HEK293 (cell line): Measurements from ENCODE around the gene XPR1.

Source experiments
- HOXA7 ChIP-seq: sonication (generic); formaldehyde crosslinking; IDR thresholded peaks from 2 replicates; pipeline ENCODE4 v1.8.1; 2022; ENCODE audit warnings: missing genetic modification reagents, borderline replicate concordance
- TCF7L2 ChIP-seq: IDR thresholded peaks from 2 replicates; pipeline ENCODE4 v1.6.1; 2011; ENCODE audit warnings: low read depth, mild to moderate bottlenecking, inconsistent platforms, low read length, moderate library complexity, borderline replicate concordance
- ZNF2 ChIP-seq: fragments of 450-650 bp; formaldehyde crosslinking; IDR thresholded peaks from 2 replicates; pipeline ENCODE4 v1.5.1; 2016; ENCODE audit warnings: missing biosample characterization, missing genetic modification characterization
- ZNF274 ChIP-seq, 2 experiments: fragments of 200-500 bp in 1 of 2; fragments of 450-650 bp in 1 of 2; sonication (Bioruptor generic) in 1 of 2; formaldehyde crosslinking in 1 of 2; IDR thresholded peaks; 2 replicates each; pipeline versions ENCODE4 v1.5.1 to v1.6.1; 2014 to 2016; ENCODE audit warnings: borderline replicate concordance in 1 of 2, inconsistent platforms in 1 of 2, low read length in 1 of 2, missing biosample characterization in 1 of 2, missing genetic modification characterization in 1 of 2
- ZNF302 ChIP-seq: fragments of 450-650 bp; formaldehyde crosslinking; IDR thresholded peaks from 2 replicates; pipeline ENCODE4 v1.5.1; 2016; ENCODE audit warnings: missing biosample characterization, missing genetic modification characterization, low read depth
- ZNF37A ChIP-seq: fragments of 450-650 bp; IDR thresholded peaks from 2 replicates; pipeline ENCODE4 v1.5.1; 2018; ENCODE audit warnings: missing biosample characterization, missing genetic modification characterization
- TF ChIP-seq, protein P1 (sequence below): fragments of 450-650 bp; formaldehyde crosslinking; IDR thresholded peaks from 2 replicates; pipeline ENCODE4 v1.5.1; 2016; ENCODE audit warnings: missing biosample characterization, missing genetic modification characterization
- TF ChIP-seq, protein P2 (sequence below): fragments of 450-650 bp; formaldehyde crosslinking; conservative IDR thresholded peaks from 2 replicates; pipeline ENCODE4 v1.5.1; 2016; ENCODE audit warnings: low read depth, missing biosample characterization, missing genetic modification characterization
- TF ChIP-seq, protein P3 (sequence below): fragments of 450-650 bp; formaldehyde crosslinking; IDR thresholded peaks from 2 replicates; pipeline ENCODE4 v1.5.1; 2016; ENCODE audit warnings: missing biosample characterization, missing genetic modification characterization
- TF ChIP-seq, protein P4 (sequence below): fragments of 450-650 bp; formaldehyde crosslinking; IDR thresholded peaks from 2 replicates; pipeline ENCODE4 v1.5.1; 2017; ENCODE audit warnings: missing biosample characterization, mild to moderate bottlenecking, missing genetic modification characterization, moderate library complexity
- TF ChIP-seq, protein P5 (sequence below): fragments of 450-650 bp; formaldehyde crosslinking; IDR thresholded peaks from 2 replicates; pipeline ENCODE4 v1.5.1; 2016; ENCODE audit warnings: missing biosample characterization, missing genetic modification characterization

DNA sequence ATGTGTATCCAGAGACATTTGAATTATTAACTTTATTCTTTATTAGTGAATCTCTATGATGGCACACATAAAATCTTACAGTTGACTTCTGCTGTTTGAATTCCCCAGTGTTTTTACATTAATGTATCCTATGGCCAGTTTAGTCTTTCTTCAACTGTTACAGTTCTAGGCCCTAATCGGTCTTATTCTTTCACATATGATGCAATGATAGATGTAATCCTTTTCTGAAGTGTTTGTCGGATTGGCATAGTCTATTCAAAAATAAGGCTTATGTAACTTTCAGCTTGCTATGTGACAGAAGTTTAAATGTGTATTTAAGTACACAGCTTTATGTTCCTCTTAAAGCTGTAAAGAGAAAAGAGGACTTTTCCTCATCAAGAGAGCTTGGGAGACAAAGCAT, 254.5 kb downstream of the XPR1 start:
- TF ChIP-seq, protein P1, sequence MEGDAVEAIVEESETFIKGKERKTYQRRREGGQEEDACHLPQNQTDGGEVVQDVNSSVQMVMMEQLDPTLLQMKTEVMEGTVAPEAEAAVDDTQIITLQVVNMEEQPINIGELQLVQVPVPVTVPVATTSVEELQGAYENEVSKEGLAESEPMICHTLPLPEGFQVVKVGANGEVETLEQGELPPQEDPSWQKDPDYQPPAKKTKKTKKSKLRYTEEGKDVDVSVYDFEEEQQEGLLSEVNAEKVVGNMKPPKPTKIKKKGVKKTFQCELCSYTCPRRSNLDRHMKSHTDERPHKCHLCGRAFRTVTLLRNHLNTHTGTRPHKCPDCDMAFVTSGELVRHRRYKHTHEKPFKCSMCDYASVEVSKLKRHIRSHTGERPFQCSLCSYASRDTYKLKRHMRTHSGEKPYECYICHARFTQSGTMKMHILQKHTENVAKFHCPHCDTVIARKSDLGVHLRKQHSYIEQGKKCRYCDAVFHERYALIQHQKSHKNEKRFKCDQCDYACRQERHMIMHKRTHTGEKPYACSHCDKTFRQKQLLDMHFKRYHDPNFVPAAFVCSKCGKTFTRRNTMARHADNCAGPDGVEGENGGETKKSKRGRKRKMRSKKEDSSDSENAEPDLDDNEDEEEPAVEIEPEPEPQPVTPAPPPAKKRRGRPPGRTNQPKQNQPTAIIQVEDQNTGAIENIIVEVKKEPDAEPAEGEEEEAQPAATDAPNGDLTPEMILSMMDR (tag by site-specific recombination), result no peak
- TF ChIP-seq, protein P2, sequence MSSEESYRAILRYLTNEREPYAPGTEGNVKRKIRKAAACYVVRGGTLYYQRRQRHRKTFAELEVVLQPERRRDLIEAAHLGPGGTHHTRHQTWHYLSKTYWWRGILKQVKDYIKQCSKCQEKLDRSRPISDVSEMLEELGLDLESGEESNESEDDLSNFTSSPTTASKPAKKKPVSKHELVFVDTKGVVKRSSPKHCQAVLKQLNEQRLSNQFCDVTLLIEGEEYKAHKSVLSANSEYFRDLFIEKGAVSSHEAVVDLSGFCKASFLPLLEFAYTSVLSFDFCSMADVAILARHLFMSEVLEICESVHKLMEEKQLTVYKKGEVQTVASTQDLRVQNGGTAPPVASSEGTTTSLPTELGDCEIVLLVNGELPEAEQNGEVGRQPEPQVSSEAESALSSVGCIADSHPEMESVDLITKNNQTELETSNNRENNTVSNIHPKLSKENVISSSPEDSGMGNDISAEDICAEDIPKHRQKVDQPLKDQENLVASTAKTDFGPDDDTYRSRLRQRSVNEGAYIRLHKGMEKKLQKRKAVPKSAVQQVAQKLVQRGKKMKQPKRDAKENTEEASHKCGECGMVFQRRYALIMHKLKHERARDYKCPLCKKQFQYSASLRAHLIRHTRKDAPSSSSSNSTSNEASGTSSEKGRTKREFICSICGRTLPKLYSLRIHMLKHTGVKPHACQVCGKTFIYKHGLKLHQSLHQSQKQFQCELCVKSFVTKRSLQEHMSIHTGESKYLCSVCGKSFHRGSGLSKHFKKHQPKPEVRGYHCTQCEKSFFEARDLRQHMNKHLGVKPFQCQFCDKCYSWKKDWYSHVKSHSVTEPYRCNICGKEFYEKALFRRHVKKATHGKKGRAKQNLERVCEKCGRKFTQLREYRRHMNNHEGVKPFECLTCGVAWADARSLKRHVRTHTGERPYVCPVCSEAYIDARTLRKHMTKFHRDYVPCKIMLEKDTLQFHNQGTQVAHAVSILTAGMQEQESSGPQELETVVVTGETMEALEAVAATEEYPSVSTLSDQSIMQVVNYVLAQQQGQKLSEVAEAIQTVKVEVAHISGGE (tag by site-specific recombination), result no peak
- TF ChIP-seq ZNF37A (no peak), HOXA7 (CRISPR knock-in tag) (no peak), ZNF274 (IDR thresholded peaks at IDR 0.05; ENCODE audit: low read length) (no peak), ZNF274 (tag by site-specific recombination; IDR thresholded peaks at IDR 0.05; ENCODE audit: borderline replicate concordance) (no peak), ZNF2 (tag by site-specific recombination) (no peak), ZNF302 (no peak), TCF7L2 (no peak)
- TF ChIP-seq, protein P3, sequence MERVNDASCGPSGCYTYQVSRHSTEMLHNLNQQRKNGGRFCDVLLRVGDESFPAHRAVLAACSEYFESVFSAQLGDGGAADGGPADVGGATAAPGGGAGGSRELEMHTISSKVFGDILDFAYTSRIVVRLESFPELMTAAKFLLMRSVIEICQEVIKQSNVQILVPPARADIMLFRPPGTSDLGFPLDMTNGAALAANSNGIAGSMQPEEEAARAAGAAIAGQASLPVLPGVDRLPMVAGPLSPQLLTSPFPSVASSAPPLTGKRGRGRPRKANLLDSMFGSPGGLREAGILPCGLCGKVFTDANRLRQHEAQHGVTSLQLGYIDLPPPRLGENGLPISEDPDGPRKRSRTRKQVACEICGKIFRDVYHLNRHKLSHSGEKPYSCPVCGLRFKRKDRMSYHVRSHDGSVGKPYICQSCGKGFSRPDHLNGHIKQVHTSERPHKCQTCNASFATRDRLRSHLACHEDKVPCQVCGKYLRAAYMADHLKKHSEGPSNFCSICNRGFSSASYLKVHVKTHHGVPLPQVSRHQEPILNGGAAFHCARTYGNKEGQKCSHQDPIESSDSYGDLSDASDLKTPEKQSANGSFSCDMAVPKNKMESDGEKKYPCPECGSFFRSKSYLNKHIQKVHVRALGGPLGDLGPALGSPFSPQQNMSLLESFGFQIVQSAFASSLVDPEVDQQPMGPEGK (tag by site-specific recombination), result no peak
- TF ChIP-seq, protein P4, sequence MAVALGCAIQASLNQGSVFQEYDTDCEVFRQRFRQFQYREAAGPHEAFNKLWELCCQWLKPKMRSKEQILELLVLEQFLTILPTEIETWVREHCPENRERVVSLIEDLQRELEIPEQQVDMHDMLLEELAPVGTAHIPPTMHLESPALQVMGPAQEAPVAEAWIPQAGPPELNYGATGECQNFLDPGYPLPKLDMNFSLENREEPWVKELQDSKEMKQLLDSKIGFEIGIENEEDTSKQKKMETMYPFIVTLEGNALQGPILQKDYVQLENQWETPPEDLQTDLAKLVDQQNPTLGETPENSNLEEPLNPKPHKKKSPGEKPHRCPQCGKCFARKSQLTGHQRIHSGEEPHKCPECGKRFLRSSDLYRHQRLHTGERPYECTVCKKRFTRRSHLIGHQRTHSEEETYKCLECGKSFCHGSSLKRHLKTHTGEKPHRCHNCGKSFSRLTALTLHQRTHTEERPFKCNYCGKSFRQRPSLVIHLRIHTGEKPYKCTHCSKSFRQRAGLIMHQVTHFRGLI (tag by site-specific recombination), result no peak
- TF ChIP-seq, protein P5, sequence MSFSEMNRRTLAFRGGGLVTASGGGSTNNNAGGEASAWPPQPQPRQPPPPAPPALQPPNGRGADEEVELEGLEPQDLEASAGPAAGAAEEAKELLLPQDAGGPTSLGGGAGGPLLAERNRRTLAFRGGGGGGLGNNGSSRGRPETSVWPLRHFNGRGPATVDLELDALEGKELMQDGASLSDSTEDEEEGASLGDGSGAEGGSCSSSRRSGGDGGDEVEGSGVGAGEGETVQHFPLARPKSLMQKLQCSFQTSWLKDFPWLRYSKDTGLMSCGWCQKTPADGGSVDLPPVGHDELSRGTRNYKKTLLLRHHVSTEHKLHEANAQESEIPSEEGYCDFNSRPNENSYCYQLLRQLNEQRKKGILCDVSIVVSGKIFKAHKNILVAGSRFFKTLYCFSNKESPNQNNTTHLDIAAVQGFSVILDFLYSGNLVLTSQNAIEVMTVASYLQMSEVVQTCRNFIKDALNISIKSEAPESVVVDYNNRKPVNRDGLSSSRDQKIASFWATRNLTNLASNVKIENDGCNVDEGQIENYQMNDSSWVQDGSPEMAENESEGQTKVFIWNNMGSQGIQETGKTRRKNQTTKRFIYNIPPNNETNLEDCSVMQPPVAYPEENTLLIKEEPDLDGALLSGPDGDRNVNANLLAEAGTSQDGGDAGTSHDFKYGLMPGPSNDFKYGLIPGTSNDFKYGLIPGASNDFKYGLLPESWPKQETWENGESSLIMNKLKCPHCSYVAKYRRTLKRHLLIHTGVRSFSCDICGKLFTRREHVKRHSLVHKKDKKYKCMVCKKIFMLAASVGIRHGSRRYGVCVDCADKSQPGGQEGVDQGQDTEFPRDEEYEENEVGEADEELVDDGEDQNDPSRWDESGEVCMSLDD, result no peak
